GF-D8 (cell line): ENCODE data around the gene TRMT2B.
"Not testable (repeated sequence)": the region's sequence is repeated elsewhere in the genome, so short reads cannot be mapped to it uniquely, and the experiment has no call there.

ENCODE experiments used
- DNase-seq: peaks from one replicate; lab custom pipeline; 2025; lab: John Stamatoyannopoulos, UW

TRMT2B gene

GRCh38 chrX:101051549-101052302, at the start of gene TRMT2B:
Gene TRMT2B (minus strand): TSS chrX:101052111. CDS start chrX:101042289, 9,822 bp downstream.
- peak; percentile 76 for DNase-seq

- peak; percentile 77 for DNase-seq
These were observed 45.9 kb upstream of the TRMT2B start, which contains the start of gene CENPI for GRCh38 chrX:101097546-101098453. Gene CENPI (plus strand): TSS chrX:101098204. CDS start chrX:101101071, 2,867 bp downstream.

GRCh38 chrX:101091817-101092216, 39.9 kb upstream of the TRMT2B start:
- DNase-seq = no peak

GRCh38 chrX:101081231-101081630, 29.3 kb upstream of the TRMT2B start:
- DNase-seq = no peak

- DNase-seq = no peak
These were observed 28.6 kb upstream of the TRMT2B start for GRCh38 chrX:101080326-101081124.

GRCh38 chrX:101079736-101080270, 27.9 kb upstream of the TRMT2B start:
- DNase-seq = no peak

GRCh38 chrX:101078716-101079598, 27.0 kb upstream of the TRMT2B start, which contains the start of gene TMEM35A:
Gene TMEM35A (plus strand): TSS chrX:101078879. CDS start chrX:101079003, 124 bp downstream.
- no peak for DNase-seq

- no peak for DNase-seq
These were observed 19.7 kb upstream of the TRMT2B start for GRCh38 chrX:101071582-101071981.

- DNase-seq = no peak
These were observed 10.3 kb upstream of the TRMT2B start for GRCh38 chrX:101062176-101062575.

- peak; percentile 13 for DNase-seq
These were observed 5.3 kb upstream of the TRMT2B start for GRCh38 chrX:101057093-101057714.

- not testable (repeated sequence) for DNase-seq
These were observed 4.6 kb upstream of the TRMT2B start for GRCh38 chrX:101056551-101056950.

- DNase-seq = no peak
These were observed 760 bp downstream of the TRMT2B start for GRCh38 chrX:101051153-101051548.

GRCh38 chrX:101040197-101040596, 11.7 kb downstream of the TRMT2B start:
- no peak for DNase-seq

- no peak for DNase-seq
These were observed 14.7 kb downstream of the TRMT2B start for GRCh38 chrX:101037231-101037630.

GRCh38 chrX:101029665-101030064, 22.2 kb downstream of the TRMT2B start:
- DNase-seq = no peak

- no peak for DNase-seq
These were observed 23.3 kb downstream of the TRMT2B start for GRCh38 chrX:101028562-101028961.

- DNase-seq = no peak
These were observed 26.8 kb downstream of the TRMT2B start for GRCh38 chrX:101025126-101025525.

GRCh38 chrX:101022020-101022419, 29.9 kb downstream of the TRMT2B start:
- no peak for DNase-seq

GRCh38 chrX:101012031-101012430, 39.9 kb downstream of the TRMT2B start:
- DNase-seq = not testable (repeated sequence)

GRCh38 chrX:101009090-101009489, 42.8 kb downstream of the TRMT2B start:
- DNase-seq = no peak
